Naive thymus-derived CD4-positive, alpha-beta T cell (primary cell): ENCODE measurements around the gene TRAF5. TPM values are rescaled to one million over a fixed set of nuclear protein-coding genes. Genes with fewer than 3 reads are reported as not detected.
"Not testable (repeated sequence)": the region's sequence is repeated elsewhere in the genome, so short reads cannot be mapped to it uniquely, and the experiment has no call there.

Experiments used
- ATAC-seq: fragments of 150-1000 bp; cut with Tn5 transposase; 2 replicates; pipeline ENCODE4 v1.10.0; 2021; ENCODE audit warnings: mild to moderate bottlenecking, moderate library complexity
- CTCF ChIA-PET: fragments of 350-600 bp; sonication (Branson Sonifier 250); formaldehyde crosslinking; loops from one replicate; lab custom pipeline; 2021; ENCODE audit warnings: antibody characterized with exemption; lab: Charles Lee
- POLR2A ChIA-PET: fragments of 350-600 bp; sonication (Branson Sonifier 250); formaldehyde crosslinking; loops from one replicate; lab custom pipeline; 2021; ENCODE audit warnings: antibody characterized with exemption, inconsistent platforms; lab: Charles Lee
- DNase-seq, 9 donors: peaks; one replicate each; pipeline versions ENCODE4 v3.0.0 to v3.0.0-alpha.2; 2020 to 2022; ENCODE audit warnings: mixed read lengths in 1 of 9
- H3K27ac ChIP-seq: one replicate; pipeline ENCODE4 v1.7.0; 2013; ENCODE audit warnings: mild to moderate bottlenecking, low read depth, low read length, moderate library complexity
- H3K27me3 ChIP-seq, 2 donors: one replicate each; pipeline ENCODE4 v1.7.0; 2013; ENCODE audit warnings: low read length in 2 of 2, mild to moderate bottlenecking in 2 of 2, moderate library complexity in 2 of 2; ENCODE audit not compliant: control insufficient read depth in 2 of 2, insufficient read depth in 2 of 2
- H3K36me3 ChIP-seq, 3 experiments: 1 replicate in 2 of 3; 2 replicates in 1 of 3; pipeline ENCODE4 v1.7.0; 2013; ENCODE audit warnings: low read length in 3 of 3, mild to moderate bottlenecking in 3 of 3, moderate library complexity in 1 of 3; ENCODE audit not compliant: insufficient read depth in 3 of 3, control insufficient read depth in 2 of 3
- H3K4me1 ChIP-seq, 2 donors: one replicate each; pipeline ENCODE4 v1.7.0; 2013; ENCODE audit warnings: low read length in 2 of 2, mild to moderate bottlenecking in 2 of 2, moderate library complexity in 1 of 2; ENCODE audit not compliant: control insufficient read depth in 2 of 2, insufficient read depth in 2 of 2
- H3K4me3 ChIP-seq: 2 replicates; pipeline ENCODE4 v1.7.0; 2013; ENCODE audit warnings: mild to moderate bottlenecking, low read length
- H3K9me3 ChIP-seq, 3 experiments: 1 replicate in 2 of 3; 2 replicates in 1 of 3; pipeline ENCODE4 v1.7.0; 2013; ENCODE audit warnings: low read length in 3 of 3; ENCODE audit not compliant: control insufficient read depth in 2 of 3
- H3K27ac Mint-ChIP-seq, 9 donors: one replicate each; pipeline ENCODE4 v1.8.0; 2020 to 2022; ENCODE audit warnings: mixed read lengths in 9 of 9, mild to moderate bottlenecking in 8 of 9, moderate library complexity in 5 of 9, inconsistent platforms in 2 of 9
- H3K27me3 Mint-ChIP-seq, 5 donors: one replicate each; pipeline ENCODE4 v1.8.0; 2021 to 2022; ENCODE audit warnings: mixed read lengths in 5 of 5, mild to moderate bottlenecking in 1 of 5
- H3K36me3 Mint-ChIP-seq, 5 donors: one replicate each; pipeline ENCODE4 v1.8.0; 2020 to 2022; ENCODE audit warnings: mixed read lengths in 5 of 5, mild to moderate bottlenecking in 3 of 5, inconsistent platforms in 1 of 5
- H3K4me1 Mint-ChIP-seq, 7 donors: one replicate each; pipeline ENCODE4 v1.8.0; 2020 to 2022; ENCODE audit warnings: mixed read lengths in 7 of 7, mild to moderate bottlenecking in 3 of 7, inconsistent platforms in 1 of 7
- H3K4me3 Mint-ChIP-seq, 10 donors: one replicate each; pipeline ENCODE4 v1.8.0; 2020 to 2022; ENCODE audit warnings: mild to moderate bottlenecking in 10 of 10, mixed read lengths in 10 of 10, moderate library complexity in 6 of 10, inconsistent platforms in 2 of 10
- H3K9me3 Mint-ChIP-seq, 11 donors: one replicate each; pipeline ENCODE4 v1.8.0; 2020 to 2022; ENCODE audit warnings: mixed read lengths in 11 of 11, mild to moderate bottlenecking in 4 of 11, inconsistent platforms in 1 of 11, moderate library complexity in 1 of 11
- intact Hi-C, 2 donors: fragments of 100-400 bp; cut with micrococcal nuclease; formaldehyde crosslinking; loops; one replicate each; pipeline ENCODE4 v1.15.1; 2023
- polyA plus RNA-seq, 2 donors: library from polyadenylated mRNA; unstranded; fragments of 300-500 nt; fragmentation: Illumina TruSeq; gene quantifications; one replicate each; pipeline ENCODE4 v1.2.3, GENCODE V29; 2021
- total RNA-seq, 6 experiments: library from RNA in 5 of 6; stranded (reverse) in 5 of 6; gene quantifications; 1 replicate in 5 of 6; 2 replicates in 1 of 6; pipeline ENCODE4 v1.2.3 and lab custom pipeline; 2021 to 2026

TRAF5 gene
- total and polyA plus RNA-seq, 7 experiments from 2014 or later = 19.1 to 72.2 (median 41.5) TPM

GRCh38 chr1:211390829-211391228, 64.2 kb downstream of the TRAF5 start:
- H3K4me1 Mint-ChIP-seq, H3K27ac ChIP-seq, ATAC-seq, H3K9me3 ChIP-seq, H3K4me3 Mint-ChIP-seq, H3K4me1 ChIP-seq, H3K36me3 ChIP-seq, DNase-seq, intact Hi-C loops, H3K4me3 ChIP-seq, CTCF ChIA-PET, H3K27me3 ChIP-seq, H3K27ac Mint-ChIP-seq, H3K9me3 Mint-ChIP-seq: not testable (repeated sequence)
- POLR2A ChIA-PET = interaction anchor here (0.9 kb wide), 1 partner anchor 13 kb away, joined by 3 read pairs; no protein-coding TSS in a partner anchor
- Mint-ChIP-seq H3K27me3 (peaks cover 0 to 10% (median 0%) of the 10 kb centered on the region in 5 donors), H3K36me3 (peaks cover 0 to 26% (median 3%) of the 10 kb centered on the region in 5 donors)

DNA sequence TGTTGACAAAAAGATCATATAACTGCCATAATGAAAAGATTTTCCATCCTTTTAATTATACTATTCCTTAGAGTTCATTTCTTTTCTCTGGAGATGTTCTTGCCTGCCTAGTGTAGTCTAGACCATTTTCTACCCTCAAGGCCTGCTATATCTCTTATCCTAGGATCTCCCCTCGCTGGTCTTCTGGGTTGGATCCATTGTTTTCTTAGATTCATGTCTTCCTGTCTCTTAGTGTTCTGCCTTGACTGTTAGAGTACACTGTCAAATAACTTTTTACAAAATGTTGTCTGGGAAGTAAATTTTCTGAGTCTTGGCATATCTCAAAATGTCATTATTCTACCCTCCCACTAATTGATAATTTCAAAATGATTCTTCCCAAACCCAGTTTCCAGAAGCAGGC, 66.6 kb downstream of the TRAF5 start:
- Mint-ChIP-seq H3K27me3 (peaks cover 0 to 5% (median 0%) of the 10 kb centered on the region in 5 donors), H3K4me1 (no peaks in the 10 kb centered on the region), H3K9me3 (no peaks in the 10 kb centered on the region), H3K36me3 (peaks cover 0 to 34% (median 5%) of the 10 kb centered on the region in 5 donors), H3K4me3 (no peak overlapping the region), H3K27ac (no peak overlapping the region)
- intact Hi-C loops = no loop called here
- DNase-seq (no peak), ATAC-seq (no peak)
- H3K4me3 ChIP-seq = no peak overlapping the region
- H3K27me3 ChIP-seq = no peaks in the 10 kb centered on the region
- ChIA-PET CTCF (no interaction called here), POLR2A (no interaction called here)
- no peaks in the 10 kb centered on the region for H3K9me3 ChIP-seq
- no peaks in the 10 kb centered on the region for H3K36me3 ChIP-seq
- H3K4me1 ChIP-seq = no peaks in the 10 kb centered on the region
- no peak overlapping the region for H3K27ac ChIP-seq

DNA sequence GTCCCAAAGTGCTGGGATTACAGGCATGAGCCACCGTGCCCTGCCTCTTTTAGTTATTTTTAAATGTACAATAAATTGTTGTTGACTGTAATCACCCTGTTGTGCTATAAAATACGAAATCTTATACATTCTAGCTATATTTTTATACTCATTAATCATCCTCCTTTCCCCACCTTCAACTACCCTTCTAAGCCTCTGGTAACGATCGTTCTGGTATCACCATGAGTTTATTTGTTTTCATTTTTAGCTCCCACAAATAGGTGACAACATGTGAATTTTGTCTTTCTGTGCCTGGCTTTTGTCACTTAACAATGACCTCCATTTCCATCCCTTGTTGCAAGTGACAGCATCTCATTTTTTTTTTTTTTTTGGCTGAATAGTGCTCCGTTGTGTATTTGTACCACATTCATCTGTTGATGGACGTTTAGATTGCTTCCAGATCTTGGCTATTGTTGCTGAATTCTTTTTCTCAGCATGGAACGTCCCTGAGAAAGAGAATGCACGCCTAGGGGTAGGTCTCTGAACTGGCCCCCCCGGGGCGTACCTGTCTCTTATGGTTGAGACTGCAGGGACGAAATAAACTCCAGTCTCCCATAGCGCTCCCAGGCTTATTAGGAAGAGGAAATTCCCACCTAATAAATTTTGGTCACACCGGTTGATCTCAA, 71.8 kb downstream of the TRAF5 start:
- H3K4me3 Mint-ChIP-seq, H3K4me1 Mint-ChIP-seq, POLR2A ChIA-PET, intact Hi-C loops, ATAC-seq, H3K36me3 ChIP-seq, DNase-seq, H3K4me1 ChIP-seq, H3K4me3 ChIP-seq, H3K27me3 ChIP-seq, H3K9me3 ChIP-seq, H3K27ac ChIP-seq, H3K27me3 Mint-ChIP-seq, H3K27ac Mint-ChIP-seq: not testable (repeated sequence)
- H3K9me3 Mint-ChIP-seq = peaks cover 0 to 15% (median 5%) of the 10 kb centered on the region in 11 donors
- peaks cover 5 to 59% (median 18%) of the 10 kb centered on the region in 5 donors for H3K36me3 Mint-ChIP-seq
- CTCF ChIA-PET = interaction anchor here (0.6 kb wide), 1 partner anchor 11 kb away, joined by 3 read pairs; no protein-coding TSS in a partner anchor

- DNase-seq, CTCF ChIA-PET, intact Hi-C loops, H3K9me3 ChIP-seq, ATAC-seq, H3K27ac ChIP-seq, POLR2A ChIA-PET, H3K4me1 Mint-ChIP-seq, H3K27me3 Mint-ChIP-seq, H3K4me3 Mint-ChIP-seq, H3K4me1 ChIP-seq, H3K27me3 ChIP-seq, H3K36me3 ChIP-seq, H3K4me3 ChIP-seq, H3K27ac Mint-ChIP-seq: not testable (repeated sequence)
- Mint-ChIP-seq H3K9me3 (peaks cover 0 to 19% (median 6%) of the 10 kb centered on the region in 11 donors), H3K36me3 (peaks cover 9 to 54% (median 22%) of the 10 kb centered on the region in 5 donors)
These were observed 73.3 kb downstream of the TRAF5 start for GRCh38 chr1:211399851-211400393.

DNA sequence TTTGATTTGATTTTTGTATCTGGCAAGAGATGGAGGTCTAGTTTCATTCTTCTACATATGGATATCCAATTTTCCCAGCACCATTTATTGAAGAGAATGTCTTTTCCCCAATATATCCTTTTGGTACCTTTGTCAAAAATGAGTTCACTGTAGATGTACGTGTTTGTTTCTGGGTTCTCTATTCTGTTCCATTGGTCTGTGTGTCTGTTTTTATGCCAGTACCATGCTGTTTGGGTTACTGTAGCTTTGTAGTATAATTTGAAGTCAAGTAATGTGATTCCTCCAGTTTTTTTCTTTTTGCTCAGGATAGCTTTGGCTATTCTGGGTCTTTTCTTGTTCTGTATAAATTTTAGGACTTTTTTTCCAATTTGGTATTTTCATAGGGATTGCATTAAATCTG, 75.1 kb downstream of the TRAF5 start:
- H3K27me3 Mint-ChIP-seq, H3K9me3 ChIP-seq, H3K27ac ChIP-seq, POLR2A ChIA-PET, H3K4me1 ChIP-seq, CTCF ChIA-PET, H3K4me1 Mint-ChIP-seq, ATAC-seq, H3K36me3 ChIP-seq, H3K4me3 Mint-ChIP-seq, intact Hi-C loops, H3K4me3 ChIP-seq, H3K27me3 ChIP-seq, DNase-seq, H3K27ac Mint-ChIP-seq: not testable (repeated sequence)
- Mint-ChIP-seq H3K9me3 (peaks cover 2 to 31% (median 13%) of the 10 kb centered on the region in 11 donors), H3K36me3 (peaks cover 15 to 61% (median 29%) of the 10 kb centered on the region in 5 donors)

GRCh38 chr1:211406086-211406485, 79.5 kb downstream of the TRAF5 start:
- CTCF ChIA-PET, H3K4me3 ChIP-seq, H3K4me3 Mint-ChIP-seq, DNase-seq, POLR2A ChIA-PET, H3K27me3 ChIP-seq, H3K9me3 ChIP-seq, H3K27ac ChIP-seq, H3K36me3 ChIP-seq, H3K27ac Mint-ChIP-seq, H3K4me1 ChIP-seq, intact Hi-C loops, H3K27me3 Mint-ChIP-seq, ATAC-seq: not testable (repeated sequence)
- peaks cover 14 to 54% (median 23%) of the 10 kb centered on the region in 5 donors for H3K36me3 Mint-ChIP-seq
- peaks cover 4 to 47% (median 24%) of the 10 kb centered on the region in 11 donors for H3K9me3 Mint-ChIP-seq
- H3K4me1 Mint-ChIP-seq = peaks cover 6 to 22% (median 16%) of the 10 kb centered on the region in 7 donors
